AG04449 (cell line): Measurements from ENCODE around the gene RELT.

Source experiments
- CTCF ChIA-PET: fragments of 350-600 bp; formaldehyde crosslinking; extraction: SDS; loops from one replicate; lab custom pipeline; 2021; ENCODE audit warnings: antibody characterized with exemption; lab: Yijun Ruan, JAX
- POLR2A ChIA-PET: fragments of 400-600, 350-600 bp; formaldehyde crosslinking; extraction: SDS; loops from one replicate; lab custom pipeline; 2020; ENCODE audit warnings: antibody characterized with exemption, inconsistent platforms; lab: Yijun Ruan, JAX
- DNase-seq: peaks from one replicate; pipeline ENCODE4 v3.0.0-alpha.2; 2010; ENCODE audit warnings: low read depth, low spot score
- H3K4me3 ChIP-seq: 2 replicates; pipeline ENCODE4 v1.5.1; 2011; ENCODE audit warnings: low read depth, mild to moderate bottlenecking, control low read depth, low read length
- CTCF ChIP-seq: IDR thresholded peaks from one replicate; pipeline ENCODE4 v1.5.1; 2011; ENCODE audit warnings: mild to moderate bottlenecking, moderate library complexity, low read length, control low read depth, inconsistent platforms; ENCODE audit not compliant: insufficient read depth; ENCODE audit errors: missing control alignments

The RELT gene

GRCh38 chr11:73415854-73416615 lies 39.8 kb downstream of the RELT start:
- DNase-seq = no peak
- ChIA-PET CTCF (interaction anchor here (1.0 to 6.7 kb wide), 7 partner anchors 9 to 245 kb away, joined by 3 to 50 read pairs (median 5); no protein-coding TSS in a partner anchor), POLR2A (interaction anchor here (1.4 to 2.6 kb wide), 3 partner anchors 13 to 47 kb away, joined by 3 to 9 read pairs (median 6); no protein-coding TSS in a partner anchor)
- no peak for TF ChIP-seq CTCF
- H3K4me3 ChIP-seq = no peak overlapping the region

GRCh38 chr11:73416786-73417185 lies 40.6 kb downstream of the RELT start:
- no peak overlapping the region for H3K4me3 ChIP-seq
- no peak for TF ChIP-seq CTCF
- ChIA-PET POLR2A (no interaction called here), CTCF (interaction anchor here (0.7 to 6.7 kb wide), 7 partner anchors 9 to 244 kb away, joined by 3 to 50 read pairs (median 5); no protein-coding TSS in a partner anchor)
- no peak for DNase-seq

- POLR2A ChIA-PET = no interaction called here
- H3K4me3 ChIP-seq = no peak overlapping the region
- no peak for TF ChIP-seq CTCF
- CTCF ChIA-PET = interaction anchor here (1.4 kb wide), 1 partner anchor 206 kb away, joined by 3 read pairs; no protein-coding TSS in a partner anchor
- no peak for DNase-seq
Measured at GRCh38 chr11:73420136-73420535, 43.9 kb downstream of the RELT start.

DNA sequence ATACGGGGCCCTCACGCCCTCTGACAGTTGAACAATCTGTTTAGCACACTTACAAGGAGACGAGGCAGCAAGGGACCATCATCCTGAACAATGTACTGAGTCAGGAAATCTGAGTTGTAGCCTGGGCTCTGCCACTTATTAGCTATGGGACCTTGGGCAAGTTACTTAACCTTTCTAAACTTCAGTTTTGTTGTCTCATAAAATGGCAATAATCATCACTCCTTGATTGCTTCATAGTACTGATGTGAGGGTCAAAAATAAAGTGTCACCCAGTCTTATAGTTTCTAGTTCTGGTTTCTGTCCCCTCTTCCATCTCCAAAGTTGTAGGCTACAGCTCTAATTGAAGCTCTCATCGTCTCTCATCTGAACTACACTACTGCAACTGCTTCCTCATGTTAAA lies 46.7 kb downstream of the RELT start:
- TF ChIP-seq CTCF = no peak
- H3K4me3 ChIP-seq = no peak overlapping the region
- POLR2A ChIA-PET = no interaction called here
- CTCF ChIA-PET = interaction anchor here (0.6 to 3.9 kb wide), 9 partner anchors 9 to 238 kb away, joined by 3 to 21 read pairs (median 5); no protein-coding TSS in a partner anchor
- DNase-seq = no peak

- ChIA-PET POLR2A (no interaction called here), CTCF (interaction anchor here (0.6 to 3.9 kb wide), 9 partner anchors 9 to 238 kb away, joined by 3 to 21 read pairs (median 5); no protein-coding TSS in a partner anchor)
- TF ChIP-seq CTCF = no peak
- DNase-seq = no peak
- no peak overlapping the region for H3K4me3 ChIP-seq
Measured at GRCh38 chr11:73423506-73423905, 47.3 kb downstream of the RELT start.

GRCh38 chr11:73425108-73425507 lies 48.9 kb downstream of the RELT start:
- CTCF ChIA-PET = interaction anchor here (1.0 to 3.9 kb wide), 8 partner anchors 9 to 236 kb away, joined by 3 to 21 read pairs (median 7); no protein-coding TSS in a partner anchor
- DNase-seq = no peak
- POLR2A ChIA-PET = no interaction called here
- H3K4me3 ChIP-seq = no peak overlapping the region
- no peak for TF ChIP-seq CTCF
